ENCODE measurements around the gene RNMT.

RNMT gene

DNA sequence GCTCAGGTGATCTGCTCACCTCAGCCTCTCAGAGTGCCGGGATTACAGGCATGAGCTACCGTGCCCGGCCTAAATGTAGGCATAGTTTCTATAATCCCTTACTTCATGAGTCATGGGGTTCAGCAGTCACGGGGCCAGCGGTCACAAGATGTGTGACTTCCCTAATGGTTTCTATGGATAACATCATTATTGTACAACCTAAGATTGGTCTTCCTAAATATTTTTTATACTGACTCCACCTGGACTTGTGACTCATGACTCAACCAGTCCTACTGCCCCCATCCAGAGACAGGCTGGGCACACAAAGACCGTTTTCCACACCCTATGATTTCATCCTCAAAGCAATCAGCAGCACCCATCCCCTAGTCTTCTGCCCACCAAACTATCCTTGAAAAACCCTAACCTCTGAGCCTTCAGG is 16.1 kb upstream of the RNMT start:
- intact Hi-C loops (cut with DNase I; ENCODE audit: low total_unique reads): no loop called here
- no peak overlapping the region for H3K27ac ChIP-seq
- no peak overlapping the region for H3K4me3 ChIP-seq
- no peaks in the 10 kb centered on the region for H3K9me3 ChIP-seq
- H3K36me3 ChIP-seq: no peaks in the 10 kb centered on the region
- no peaks in the 10 kb centered on the region for H3K4me1 ChIP-seq
- H3K27me3 ChIP-seq: no peaks in the 10 kb centered on the region
- TF ChIP-seq, protein P1, sequence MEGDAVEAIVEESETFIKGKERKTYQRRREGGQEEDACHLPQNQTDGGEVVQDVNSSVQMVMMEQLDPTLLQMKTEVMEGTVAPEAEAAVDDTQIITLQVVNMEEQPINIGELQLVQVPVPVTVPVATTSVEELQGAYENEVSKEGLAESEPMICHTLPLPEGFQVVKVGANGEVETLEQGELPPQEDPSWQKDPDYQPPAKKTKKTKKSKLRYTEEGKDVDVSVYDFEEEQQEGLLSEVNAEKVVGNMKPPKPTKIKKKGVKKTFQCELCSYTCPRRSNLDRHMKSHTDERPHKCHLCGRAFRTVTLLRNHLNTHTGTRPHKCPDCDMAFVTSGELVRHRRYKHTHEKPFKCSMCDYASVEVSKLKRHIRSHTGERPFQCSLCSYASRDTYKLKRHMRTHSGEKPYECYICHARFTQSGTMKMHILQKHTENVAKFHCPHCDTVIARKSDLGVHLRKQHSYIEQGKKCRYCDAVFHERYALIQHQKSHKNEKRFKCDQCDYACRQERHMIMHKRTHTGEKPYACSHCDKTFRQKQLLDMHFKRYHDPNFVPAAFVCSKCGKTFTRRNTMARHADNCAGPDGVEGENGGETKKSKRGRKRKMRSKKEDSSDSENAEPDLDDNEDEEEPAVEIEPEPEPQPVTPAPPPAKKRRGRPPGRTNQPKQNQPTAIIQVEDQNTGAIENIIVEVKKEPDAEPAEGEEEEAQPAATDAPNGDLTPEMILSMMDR (IDR thresholded peaks at IDR 0.05): no peak
- no peak for DNase-seq

DNA sequence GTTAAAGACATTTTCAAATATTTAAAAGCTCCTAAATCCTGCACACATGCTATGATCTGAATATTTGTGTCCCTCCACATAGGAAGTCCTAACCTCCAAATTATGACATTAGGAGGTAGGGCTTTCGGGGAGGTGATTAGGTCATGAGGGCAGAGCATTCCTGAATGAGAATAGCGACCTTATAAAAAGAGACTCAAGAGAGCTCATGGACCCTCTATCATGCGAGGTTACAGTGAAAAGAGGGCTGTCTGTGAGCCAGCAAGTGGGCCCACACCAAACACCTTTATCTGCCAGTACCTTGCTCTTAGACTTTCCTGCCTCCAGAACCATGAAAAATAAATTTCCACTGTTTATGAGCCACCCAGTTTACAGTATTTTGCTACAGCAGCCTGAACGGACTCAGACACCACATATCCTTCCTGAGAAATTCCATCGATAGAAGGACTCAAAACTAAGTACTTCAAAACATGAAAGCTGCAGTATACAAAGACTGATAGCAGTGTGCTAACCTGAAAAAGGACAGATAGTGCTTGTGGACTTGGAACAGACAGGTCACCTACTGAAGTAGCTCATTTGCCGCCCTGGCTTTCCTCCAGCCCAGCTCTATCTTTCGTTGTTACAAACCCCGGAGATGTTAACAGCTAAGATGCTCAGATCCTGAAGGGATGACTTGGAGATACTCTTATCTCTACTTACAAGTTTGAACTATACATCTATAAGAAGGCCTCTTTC is 13.9 kb upstream of the RNMT start:
- intact Hi-C loops (cut with DNase I; ENCODE audit: low total_unique reads): no loop called here
- Histone ChIP-seq H3K4me1 (no peaks in the 10 kb centered on the region), H3K27me3 (no peaks in the 10 kb centered on the region), H3K9me3 (no peaks in the 10 kb centered on the region), H3K27ac (no peak overlapping the region), H3K4me3 (no peak overlapping the region), H3K36me3 (no peaks in the 10 kb centered on the region)
- TF ChIP-seq, protein P1 (IDR thresholded peaks at IDR 0.05): no peak
- DNase-seq: no peak

DNA sequence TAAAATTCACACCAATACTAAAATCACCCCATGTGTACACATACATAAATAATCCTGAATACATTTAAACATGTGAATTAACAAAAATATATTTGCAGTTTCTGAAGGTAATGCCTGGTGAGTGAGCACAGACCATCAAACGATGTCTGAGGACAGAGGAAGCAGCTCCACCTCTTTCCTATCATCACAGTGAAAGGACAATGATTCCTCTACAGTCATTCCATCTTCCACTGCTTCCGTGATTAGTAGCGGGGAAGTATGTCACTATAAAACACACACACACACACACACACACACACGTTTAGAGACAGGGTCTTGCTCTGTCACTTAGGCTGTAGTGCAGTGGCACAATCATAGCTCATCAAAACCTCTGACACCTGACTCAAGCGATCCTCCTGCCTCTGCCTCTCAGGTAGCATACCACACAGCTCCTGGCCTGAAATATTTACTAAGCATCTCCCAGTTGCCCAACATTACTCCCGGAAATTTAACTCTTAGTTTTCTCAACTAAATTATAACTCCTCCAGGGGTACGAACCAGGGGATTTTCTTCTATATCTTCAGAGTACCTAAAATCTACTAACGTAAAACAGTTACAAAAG is 12.9 kb upstream of the RNMT start:
- no peaks in the 10 kb centered on the region for H3K36me3 ChIP-seq
- H3K27me3 ChIP-seq: no peaks in the 10 kb centered on the region
- no peak overlapping the region for H3K27ac ChIP-seq
- intact Hi-C loops (cut with DNase I; ENCODE audit: low total_unique reads): no loop called here
- TF ChIP-seq, protein P1 (IDR thresholded peaks at IDR 0.05): no peak
- no peaks in the 10 kb centered on the region for H3K4me1 ChIP-seq
- no peak for DNase-seq
- no peak overlapping the region for H3K4me3 ChIP-seq
- no peaks in the 10 kb centered on the region for H3K9me3 ChIP-seq

DNA sequence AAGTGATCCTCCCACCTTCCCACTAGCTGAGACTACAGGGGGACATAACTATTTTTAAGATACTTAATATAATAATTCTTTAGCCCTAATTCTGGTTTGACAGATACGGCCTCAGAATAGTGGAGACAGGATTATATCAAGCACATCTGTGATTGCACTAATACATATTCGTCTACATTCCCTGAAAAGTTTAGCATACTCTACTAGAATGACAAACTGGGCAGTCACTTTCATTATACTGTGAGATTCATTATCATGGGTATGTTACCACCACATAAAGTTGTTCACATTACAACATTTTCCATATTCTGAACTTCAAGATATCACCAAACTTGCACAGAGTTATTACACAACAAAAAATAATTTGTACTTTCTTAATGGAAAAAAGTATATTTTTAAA is 11.1 kb upstream of the RNMT start:
- TF ChIP-seq, protein P1 (IDR thresholded peaks at IDR 0.05): no peak
- Histone ChIP-seq H3K4me1 (no peaks in the 10 kb centered on the region), H3K36me3 (no peaks in the 10 kb centered on the region), H3K27me3 (no peaks in the 10 kb centered on the region), H3K4me3 (no peak overlapping the region), H3K27ac (no peak overlapping the region), H3K9me3 (no peaks in the 10 kb centered on the region)
- no peak for DNase-seq
- intact Hi-C loops (cut with DNase I; ENCODE audit: low total_unique reads): no loop called here

DNA sequence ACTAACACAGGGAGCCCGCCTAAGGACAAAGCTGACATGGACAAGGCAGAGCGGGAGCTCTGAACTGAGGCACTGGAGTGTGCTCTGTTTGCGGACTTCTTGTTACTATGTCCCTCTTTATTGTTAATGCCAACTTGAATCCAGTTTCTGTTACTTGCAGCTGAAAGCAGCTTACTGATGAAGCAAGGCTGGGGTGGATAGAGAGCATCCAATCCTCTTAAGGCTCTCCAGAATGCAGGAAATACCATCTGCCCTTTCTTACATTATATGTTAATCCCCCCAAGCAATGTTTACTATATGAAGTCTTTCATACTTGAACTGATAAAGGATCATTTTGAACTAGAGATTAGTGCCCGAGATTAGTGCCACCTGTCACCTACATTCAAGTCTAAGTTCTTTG is 9.6 kb upstream of the RNMT start:
- Histone ChIP-seq H3K27ac (no peak overlapping the region), H3K4me1 (no peaks in the 10 kb centered on the region), H3K27me3 (no peaks in the 10 kb centered on the region), H3K9me3 (no peaks in the 10 kb centered on the region), H3K4me3 (no peak overlapping the region), H3K36me3 (no peaks in the 10 kb centered on the region)
- intact Hi-C loops (cut with DNase I; ENCODE audit: low total_unique reads): no loop called here
- TF ChIP-seq, protein P1 (IDR thresholded peaks at IDR 0.05): no peak
- no peak for DNase-seq

All from tibial artery (tissue), 4 donors.